Uterus (tissue), 2 donors: ENCODE results near the gene GKN2.

Experiments
- CTCF ChIP-seq, 4 experiments: fragments of 200-600 bp in 2 of 4; fragments of 450-650 bp in 2 of 4; sonication (generic) in 2 of 4; IDR thresholded peaks; one replicate each; pipeline ENCODE4 v1.5.1; 2016 to 2019; ENCODE audit warnings: antibody characterized with exemption in 4 of 4, mild to moderate bottlenecking in 2 of 4, moderate library complexity in 1 of 4
- POLR2A ChIP-seq, 2 donors: fragments of 450-650 bp; IDR thresholded peaks; one replicate each; pipeline ENCODE4 v1.6.1; 2016; ENCODE audit warnings: antibody characterized with exemption in 2 of 2, mild to moderate bottlenecking in 1 of 2, moderate library complexity in 1 of 2

GRCh38 chr2:68900496-68901198 is 52.0 kb downstream of the GKN2 start:
- TF ChIP-seq CTCF (IDR thresholded peaks at IDR 0.05) (no peak), POLR2A (IDR thresholded peaks at IDR 0.05) (no peak)
